Skeletal muscle satellite cell (primary cell): Measurements from ENCODE around the gene TOB2.
A peak's percentile ranks its signal among the peaks of the same experiment; 100 is the strongest.
"Not testable (repeated sequence)": the region's sequence is repeated elsewhere in the genome, so short reads cannot be mapped to it uniquely, and the experiment has no call there.

Source experiments
- H3K27me3 ChIP-seq: 2 replicates; pipeline ENCODE4 v1.7.0; 2013; ENCODE audit warnings: low read length; ENCODE audit not compliant: control insufficient read depth, insufficient read depth
- H3K36me3 ChIP-seq: 2 replicates; pipeline ENCODE4 v1.7.0; 2013; ENCODE audit warnings: mild to moderate bottlenecking, control low read depth, low read length; ENCODE audit not compliant: insufficient read depth
- H3K4me1 ChIP-seq: 2 replicates; pipeline ENCODE4 v1.7.0; 2013; ENCODE audit warnings: low read length; ENCODE audit not compliant: control insufficient read depth, insufficient read depth
- H3K4me2 ChIP-seq: 2 replicates; pipeline ENCODE4 v1.7.0; 2013; ENCODE audit warnings: mild to moderate bottlenecking, low read length
- H3K4me3 ChIP-seq: 2 replicates; pipeline ENCODE4 v1.7.0; 2013; ENCODE audit warnings: low read length
- H3K9ac ChIP-seq: 2 replicates; pipeline ENCODE4 v1.7.0; 2013; ENCODE audit warnings: mild to moderate bottlenecking, low read depth, low read length, moderate library complexity
- H3K9me3 ChIP-seq: replicated peaks from 2 replicates; pipeline ENCODE4 v1.7.0; 2013; ENCODE audit warnings: mild to moderate bottlenecking, control low read depth, low read length

The TOB2 gene

GRCh38 chr22:41458161-41458728, 11.6 kb upstream of the TOB2 start:
- peaks cover 19% of the 10 kb centered on the region for H3K36me3 ChIP-seq
- no peak overlapping the region for H3K4me2 ChIP-seq
- no peak overlapping the region for H3K4me3 ChIP-seq
- no peaks in the 10 kb centered on the region for H3K9me3 ChIP-seq
- H3K9ac ChIP-seq: no peak overlapping the region
- H3K27me3 ChIP-seq: no peaks in the 10 kb centered on the region
- H3K4me1 ChIP-seq: no peaks in the 10 kb centered on the region

- H3K36me3 ChIP-seq: peaks cover 5% of the 10 kb centered on the region
- peak overlapping the region; percentile 91 for H3K9ac ChIP-seq
- H3K4me2 ChIP-seq: peak overlapping the region; percentile 99
- H3K9me3 ChIP-seq: no peaks in the 10 kb centered on the region
- H3K4me3 ChIP-seq: peak overlapping the region; percentile 94
- peaks cover 5% of the 10 kb centered on the region for H3K4me1 ChIP-seq
- H3K27me3 ChIP-seq: no peaks in the 10 kb centered on the region
Observed at GRCh38 chr22:41448189-41448808, 1.7 kb upstream of the TOB2 start.

- H3K27me3 ChIP-seq: no peaks in the 10 kb centered on the region
- H3K36me3 ChIP-seq: peaks cover 12% of the 10 kb centered on the region
- H3K4me3 ChIP-seq: peak overlapping the region; percentile 94
- no peaks in the 10 kb centered on the region for H3K9me3 ChIP-seq
- H3K4me1 ChIP-seq: peaks cover 11% of the 10 kb centered on the region
- peak overlapping the region; percentile 99 for H3K4me2 ChIP-seq
- H3K9ac ChIP-seq: peak overlapping the region; percentile 91
Observed at GRCh38 chr22:41447435-41448188, 1.0 kb upstream of the TOB2 start.

GRCh38 chr22:41446057-41446501, 522 bp downstream of the TOB2 start:
- H3K9ac ChIP-seq: peak overlapping the region; percentile 91
- peak overlapping the region; percentile 99 for H3K4me2 ChIP-seq
- H3K4me3 ChIP-seq: peak overlapping the region; percentile 94
- H3K4me1 ChIP-seq: peaks cover 11% of the 10 kb centered on the region
- H3K9me3 ChIP-seq: no peaks in the 10 kb centered on the region
- no peaks in the 10 kb centered on the region for H3K27me3 ChIP-seq
- peaks cover 20% of the 10 kb centered on the region for H3K36me3 ChIP-seq

- H3K4me3 ChIP-seq: peak overlapping the region; percentile 94
- peak overlapping the region; percentile 91 for H3K9ac ChIP-seq
- no peaks in the 10 kb centered on the region for H3K27me3 ChIP-seq
- H3K4me2 ChIP-seq: peak overlapping the region; percentile 99
- peaks cover 24% of the 10 kb centered on the region for H3K36me3 ChIP-seq
- H3K4me1 ChIP-seq: peaks cover 11% of the 10 kb centered on the region
- no peaks in the 10 kb centered on the region for H3K9me3 ChIP-seq
Observed at GRCh38 chr22:41445129-41446056, 1.2 kb downstream of the TOB2 start.

GRCh38 chr22:41444360-41445128, 2.1 kb downstream of the TOB2 start:
- Histone ChIP-seq H3K36me3 (peaks cover 26% of the 10 kb centered on the region), H3K4me1 (peaks cover 11% of the 10 kb centered on the region), H3K4me3 (peak overlapping the region; percentile 94), H3K9ac (peak overlapping the region; percentile 91), H3K4me2 (peak overlapping the region; percentile 99), H3K27me3 (no peaks in the 10 kb centered on the region), H3K9me3 (no peaks in the 10 kb centered on the region)

GRCh38 chr22:41442240-41442792, 4.3 kb downstream of the TOB2 start:
- Histone ChIP-seq H3K4me1 (peaks cover 12% of the 10 kb centered on the region), H3K9ac (no peak overlapping the region), H3K4me3 (no peak overlapping the region), H3K9me3 (no peaks in the 10 kb centered on the region), H3K4me2 (no peak overlapping the region), H3K36me3 (peaks cover 39% of the 10 kb centered on the region), H3K27me3 (no peaks in the 10 kb centered on the region)

- peaks cover 57% of the 10 kb centered on the region for H3K36me3 ChIP-seq
- not testable (repeated sequence) for H3K4me2 ChIP-seq, H3K9ac ChIP-seq, H3K4me3 ChIP-seq, H3K9me3 ChIP-seq, H3K27me3 ChIP-seq
- H3K4me1 ChIP-seq: peaks cover 12% of the 10 kb centered on the region
Observed at GRCh38 chr22:41440511-41440910, 6.1 kb downstream of the TOB2 start.

- Histone ChIP-seq H3K9me3 (no peaks in the 10 kb centered on the region), H3K36me3 (peaks cover 65% of the 10 kb centered on the region), H3K4me3 (no peak overlapping the region), H3K9ac (no peak overlapping the region), H3K27me3 (no peaks in the 10 kb centered on the region), H3K4me1 (peaks cover 5% of the 10 kb centered on the region), H3K4me2 (no peak overlapping the region)
Observed at GRCh38 chr22:41437198-41437597, 9.4 kb downstream of the TOB2 start.

GRCh38 chr22:41436322-41437113, 10.1 kb downstream of the TOB2 start:
- H3K4me3 ChIP-seq: no peak overlapping the region
- no peaks in the 10 kb centered on the region for H3K9me3 ChIP-seq
- H3K36me3 ChIP-seq: peaks cover 69% of the 10 kb centered on the region
- H3K4me1 ChIP-seq: peaks cover 5% of the 10 kb centered on the region
- no peak overlapping the region for H3K4me2 ChIP-seq
- H3K27me3 ChIP-seq: no peaks in the 10 kb centered on the region
- H3K9ac ChIP-seq: no peak overlapping the region
